IMR-90 (cell line): Measurements from ENCODE around the gene SV2B. TPM values are rescaled to one million over a fixed set of nuclear protein-coding genes. Genes with fewer than 3 reads are reported as not detected.

Source experiments
- ATAC-seq: fragments of 200-7000 bp; cut with Tn5 transposase; 2 replicates; pipeline ENCODE4 v1.9.1; 2020; ENCODE audit warnings: low read depth, mild to moderate bottlenecking, moderate library complexity
- BruUV-seq: library from RNA; stranded (reverse); fragments of 400-500 nt; replicated peaks from 2 replicates; lab custom pipeline; 2021; lab: Mats Ljungman, UMichigan
- CTCF ChIA-PET: fragments of 300-600 bp; formaldehyde crosslinking; extraction: SDS; loops from one replicate; lab custom pipeline; 2021; ENCODE audit warnings: antibody characterized with exemption; lab: Yijun Ruan, JAX
- POLR2A ChIA-PET: fragments of 300-600 bp; sonication (Branson Sonifier 250); formaldehyde crosslinking; loops from one replicate; lab custom pipeline; 2022; ENCODE audit warnings: antibody characterized with exemption; ENCODE audit not compliant: unreplicated experiment; lab: Charles Lee
- DNase-seq: peaks from one replicate; pipeline ENCODE4 v3.0.0; 2013
- H2AFZ ChIP-seq: replicated peaks from 2 replicates; pipeline ENCODE3; 2013; ENCODE audit warnings: low read length, mild to moderate bottlenecking; ENCODE audit not compliant: poor library complexity
- H2AK5ac ChIP-seq: 2 replicates; pipeline ENCODE4 v1.6.1; 2013; ENCODE audit warnings: low read depth, low read length, inconsistent platforms
- H2AK9ac ChIP-seq: replicated peaks from 2 replicates; pipeline ENCODE3; 2013; ENCODE audit warnings: mild to moderate bottlenecking, low read depth, low read length, moderate library complexity; ENCODE audit not compliant: poor library complexity
- H2BK120ac ChIP-seq: 2 replicates; pipeline ENCODE4 v1.6.1; 2013; ENCODE audit warnings: low read depth, low read length, inconsistent platforms
- H2BK15ac ChIP-seq: 3 replicates; pipeline ENCODE4 v1.6.1; 2013; ENCODE audit warnings: low read depth, low read length, inconsistent platforms
- H2BK20ac ChIP-seq: 2 replicates; pipeline ENCODE4 v1.6.1; 2013; ENCODE audit warnings: low read depth, mild to moderate bottlenecking, inconsistent platforms, low read length, moderate library complexity
- H2BK5ac ChIP-seq: 2 replicates; pipeline ENCODE4 v1.6.1; 2013; ENCODE audit warnings: mild to moderate bottlenecking, low read depth, low read length, inconsistent platforms; ENCODE audit not compliant: poor library complexity, severe bottlenecking
- H3K14ac ChIP-seq: replicated peaks from 2 replicates; pipeline ENCODE4 v1.6.1; 2013; ENCODE audit warnings: low read depth, low read length, inconsistent platforms
- H3K18ac ChIP-seq: 2 replicates; pipeline ENCODE4 v1.6.1; 2013; ENCODE audit warnings: low read depth, low read length, control low read depth
- H3K23ac ChIP-seq: 2 replicates; pipeline ENCODE4 v1.6.1; 2013; ENCODE audit warnings: low read depth, low read length, inconsistent platforms
- H3K27ac ChIP-seq: 2 replicates; pipeline ENCODE4 v1.5.1; 2013; ENCODE audit warnings: mild to moderate bottlenecking, control low read depth, low read length; ENCODE audit not compliant: insufficient read depth
- H3K27me3 ChIP-seq: 2 replicates; pipeline ENCODE4 v1.6.1; 2013; ENCODE audit warnings: low read length; ENCODE audit not compliant: control insufficient read depth, insufficient read depth
- H3K36me3 ChIP-seq: 2 replicates; pipeline ENCODE4 v1.6.1; 2013; ENCODE audit warnings: low read length, mixed read lengths; ENCODE audit not compliant: control insufficient read depth, insufficient read depth
- H3K4ac ChIP-seq: 2 replicates; pipeline ENCODE4 v1.6.1; 2013; ENCODE audit warnings: low read depth, low read length, inconsistent platforms
- H3K4me1 ChIP-seq: 2 replicates; pipeline ENCODE4 v1.6.1; 2013; ENCODE audit warnings: low read length, mixed read lengths; ENCODE audit not compliant: control insufficient read depth, insufficient read depth
- H3K4me2 ChIP-seq: 2 replicates; pipeline ENCODE4 v1.6.1; 2013; ENCODE audit warnings: low read depth, mild to moderate bottlenecking, control low read depth, low read length, moderate library complexity
- H3K4me3 ChIP-seq: 2 replicates; pipeline ENCODE4 v1.5.1; 2013; ENCODE audit warnings: low read depth, mild to moderate bottlenecking, control low read depth, low read length, moderate library complexity; ENCODE audit not compliant: insufficient read depth
- H3K56ac ChIP-seq: 2 replicates; pipeline ENCODE4 v1.6.1; 2013; ENCODE audit warnings: low read length, inconsistent platforms; ENCODE audit not compliant: insufficient read depth; ENCODE audit errors: extremely low read depth
- H3K79me1 ChIP-seq, 2 experiments: 2 replicates each; pipeline ENCODE4 v1.6.1; 2013; ENCODE audit warnings: low read length in 2 of 2, inconsistent platforms in 1 of 2, low read depth in 1 of 2
- H3K9ac ChIP-seq: 2 replicates; pipeline ENCODE4 v1.6.1; 2013; ENCODE audit warnings: low read depth, low read length, control low read depth
- H3K9me1 ChIP-seq: 2 replicates; pipeline ENCODE4 v1.6.1; 2013; ENCODE audit warnings: low read length, inconsistent platforms; ENCODE audit not compliant: insufficient read depth
- H3K9me3 ChIP-seq: 2 replicates; pipeline ENCODE4 v1.6.1; 2013; ENCODE audit warnings: low read length; ENCODE audit not compliant: control insufficient read depth, insufficient read depth
- H4K20me1 ChIP-seq: 2 replicates; pipeline ENCODE4 v1.6.1; 2013; ENCODE audit warnings: low read length, inconsistent platforms; ENCODE audit not compliant: insufficient read depth
- H4K5ac ChIP-seq: 2 replicates; pipeline ENCODE4 v1.6.1; 2013; ENCODE audit warnings: mild to moderate bottlenecking, low read depth, low read length, control low read depth
- H4K8ac ChIP-seq, 2 experiments: 2 replicates each; pipeline ENCODE4 v1.6.1; 2013; ENCODE audit warnings: low read depth in 2 of 2, low read length in 2 of 2, control low read depth in 1 of 2, inconsistent platforms in 1 of 2
- H4K91ac ChIP-seq: 2 replicates; pipeline ENCODE4 v1.6.1; 2013; ENCODE audit warnings: low read depth, low read length, inconsistent platforms; ENCODE audit not compliant: insufficient read depth
- BHLHE40 ChIP-seq: fragments of 150-350 bp; IDR thresholded peaks from 2 replicates; pipeline ENCODE4 v1.6.1; 2016; ENCODE audit warnings: mild to moderate bottlenecking, low read depth, low read length
- CEBPB ChIP-seq: IDR thresholded peaks from 2 replicates; pipeline ENCODE4 v1.6.1; 2012; ENCODE audit warnings: low read depth, low read length, improper control_type of control experiment
- CHD1 ChIP-seq: IDR thresholded peaks from 2 replicates; pipeline ENCODE4 v1.6.1; 2012; ENCODE audit warnings: low read depth, low read length, improper control_type of control experiment
- CTCF ChIP-seq: conservative IDR thresholded peaks from 2 replicates; pipeline ENCODE4 v1.5.1; 2012; ENCODE audit warnings: mild to moderate bottlenecking, low read depth, low read length, improper control_type of control experiment
- FOS ChIP-seq: fragments of 150-350 bp; IDR thresholded peaks from 2 replicates; pipeline ENCODE4 v1.6.1; 2016; ENCODE audit warnings: low read depth, low read length
- MAFK ChIP-seq: IDR thresholded peaks from 2 replicates; pipeline ENCODE4 v1.6.1; 2012; ENCODE audit warnings: low read depth, low read length, improper control_type of control experiment
- MAZ ChIP-seq: IDR thresholded peaks from 2 replicates; pipeline ENCODE4 v1.6.1; 2012; ENCODE audit warnings: low read depth, mild to moderate bottlenecking, low read length, improper control_type of control experiment, moderate library complexity, borderline replicate concordance
- MXI1 ChIP-seq: IDR thresholded peaks from 2 replicates; pipeline ENCODE4 v1.6.1; 2012; ENCODE audit warnings: low read depth, mild to moderate bottlenecking, low read length, moderate library complexity, borderline replicate concordance
- NFE2L2 ChIP-seq: fragments of 150-350 bp; IDR thresholded peaks from 2 replicates; pipeline ENCODE4 v1.6.1; 2016; ENCODE audit warnings: low read depth, mild to moderate bottlenecking, low read length
- POLR2A ChIP-seq: IDR thresholded peaks from 2 replicates; pipeline ENCODE4 v1.6.1; 2012; ENCODE audit warnings: mild to moderate bottlenecking, low read depth, low read length
- RCOR1 ChIP-seq: IDR thresholded peaks from 2 replicates; pipeline ENCODE4 v1.6.1; 2012; ENCODE audit warnings: mild to moderate bottlenecking, low read length, improper control_type of control experiment; ENCODE audit not compliant: insufficient replicate concordance
- RFX5 ChIP-seq: IDR thresholded peaks from 2 replicates; pipeline ENCODE4 v1.8.0; 2012; ENCODE audit warnings: low read depth, mild to moderate bottlenecking, low read length, moderate library complexity
- SMC3 ChIP-seq: fragments of 150-350 bp; IDR thresholded peaks from 2 replicates; pipeline ENCODE4 v1.6.1; 2016; ENCODE audit warnings: low read depth, mild to moderate bottlenecking, antibody characterized with exemption, low read length, moderate library complexity
- WGBS, 2 experiments: methylation state at CpG; one replicate each; pipeline versions ENCODE4 v1.1.5 to v1.1.7; 2013; ENCODE audit warnings: missing lambda C conversion rate in 2 of 2; ENCODE audit not compliant: insufficient read length in 1 of 2; ENCODE audit errors: extremely low coverage in 2 of 2; 5-methylcytosine and 5-hydroxymethylcytosine counted together
- dilution Hi-C: fragments of 300-500 bp; cut with HindIII; formaldehyde crosslinking; loops from one replicate; pipeline ENCODE4 v1.14.3; 2018; ENCODE audit warnings: low sequenced_read_pairs; ENCODE audit not compliant: unreplicated experiment
- in situ Hi-C: fragments of 300-500 bp; cut with MboI; formaldehyde crosslinking; loops from 3 replicates; pipeline ENCODE4 v1.14.3; 2019; ENCODE audit warnings: low sequenced_read_pairs, inconsistent platforms, mixed read lengths
- intact Hi-C: fragments of 100-400 bp; cut with micrococcal nuclease; formaldehyde crosslinking; loops from 2 replicates; pipeline ENCODE4 v1.10.0; 2022
- polyA plus RNA-seq, 3 experiments: library from polyadenylated mRNA; depleted of rRNA; stranded (reverse); fragments of >200 nt; gene quantifications; 2 replicates each; pipeline ENCODE4 v1.2.3, GENCODE V29; 2012; ENCODE audit warnings: low replicate concordance in 1 of 3
- total RNA-seq: library from RNA; depleted of rRNA; stranded (reverse); fragments of >200 nt; gene quantifications from 2 replicates; pipeline ENCODE4 v1.2.3, GENCODE V29; 2012

The SV2B gene
- total and polyA plus RNA-seq, 2 of the 4 experiments (the other 2 are of a cell fraction) = not detected

- BruUV-seq = no TSS peak
- POLR2A ChIA-PET = no interaction called here
- no peak overlapping the region for H2BK120ac ChIP-seq
- H3K56ac ChIP-seq = no peak overlapping the region
- no peak overlapping the region for H3K4me2 ChIP-seq
- no peak overlapping the region for H3K14ac ChIP-seq
- no peaks in the 10 kb centered on the region for H3K79me1 ChIP-seq
- no peak overlapping the region for H4K5ac ChIP-seq
- H2AK5ac ChIP-seq = no peak overlapping the region
- no CpG with 5 or more reads among the region's 5 CpGs for WGBS, 2 experiments
- CTCF ChIA-PET = no interaction called here
- ATAC-seq (no peak), DNase-seq (no peak)
- H3K36me3 ChIP-seq = no peaks in the 10 kb centered on the region
- no peak overlapping the region for H2BK15ac ChIP-seq
- no peak overlapping the region for H3K27ac ChIP-seq
- no peak overlapping the region for H4K8ac ChIP-seq
- H2BK20ac ChIP-seq = no peak overlapping the region
- no peak overlapping the region for H2AK9ac ChIP-seq
- no peaks in the 10 kb centered on the region for H3K4me1 ChIP-seq
- H3K18ac ChIP-seq = no peak overlapping the region
- no peak overlapping the region for H4K91ac ChIP-seq
- no peak overlapping the region for H2BK5ac ChIP-seq
- no peaks in the 10 kb centered on the region for H3K9me1 ChIP-seq
- dilution Hi-C loops = no loop called here
- TF ChIP-seq BHLHE40 = no peak
- no peak for TF ChIP-seq CEBPB
- TF ChIP-seq CHD1 = no peak
- TF ChIP-seq MAFK = no peak
- no peak for TF ChIP-seq RFX5
- TF ChIP-seq RCOR1 = no peak
- no peak for TF ChIP-seq SMC3
- no peak for TF ChIP-seq MXI1
- TF ChIP-seq MAZ = no peak
- no peak for TF ChIP-seq FOS
- no peak for TF ChIP-seq POLR2A
- no peak for TF ChIP-seq CTCF
- no peak for TF ChIP-seq NFE2L2
- H3K4me3 ChIP-seq = no peak overlapping the region
- H3K9ac ChIP-seq = no peak overlapping the region
- H3K4ac ChIP-seq = no peak overlapping the region
- no peaks in the 10 kb centered on the region for H3K27me3 ChIP-seq
- H2AFZ ChIP-seq = no peak overlapping the region
- intact Hi-C loops = no loop called here
- in situ Hi-C loops = no loop called here
- no peaks in the 10 kb centered on the region for H4K20me1 ChIP-seq
- H3K9me3 ChIP-seq = peaks cover 2% of the 10 kb centered on the region; the same call in 1 of the 2 replicates
- no peak overlapping the region for H3K23ac ChIP-seq
Observed at GRCh38 chr15:91345736-91346135, 245.7 kb downstream of the SV2B start.
